MM.1S (cell line): ENCODE results near the gene SNX9.

Experiments
- CTCF ChIP-seq: fragments of 300-600 bp; sonication (generic); IDR thresholded peaks from 2 replicates; pipeline ENCODE4 v1.5.1; 2016; ENCODE audit warnings: antibody characterized with exemption, low read length, mixed read lengths
- EZH2 ChIP-seq: fragments of 300-600 bp; sonication (generic); optimal IDR thresholded peaks from 2 replicates; pipeline ENCODE3; 2017; ENCODE audit warnings: low read depth, mild to moderate bottlenecking, antibody characterized with exemption, low read length, mixed read lengths
- EZH2phosphoT487 ChIP-seq: fragments of 300-600 bp; sonication (generic); IDR thresholded peaks from 2 replicates; pipeline ENCODE4 v1.6.1; 2018; ENCODE audit warnings: antibody characterized with exemption, low read length

GRCh38 chr6:157898640-157899039 is 75.6 kb downstream of the SNX9 start:
- no peak for TF ChIP-seq CTCF
- no peak for TF ChIP-seq EZH2
- TF ChIP-seq EZH2phosphoT487: no peak
